Cortex of kidney (tissue), 1 donor: ENCODE results near the gene CXXC5.

Source experiments
- DNase-seq: peaks from one replicate; lab custom pipeline; 2025; lab: John Stamatoyannopoulos, UW

CXXC5 gene

DNA sequence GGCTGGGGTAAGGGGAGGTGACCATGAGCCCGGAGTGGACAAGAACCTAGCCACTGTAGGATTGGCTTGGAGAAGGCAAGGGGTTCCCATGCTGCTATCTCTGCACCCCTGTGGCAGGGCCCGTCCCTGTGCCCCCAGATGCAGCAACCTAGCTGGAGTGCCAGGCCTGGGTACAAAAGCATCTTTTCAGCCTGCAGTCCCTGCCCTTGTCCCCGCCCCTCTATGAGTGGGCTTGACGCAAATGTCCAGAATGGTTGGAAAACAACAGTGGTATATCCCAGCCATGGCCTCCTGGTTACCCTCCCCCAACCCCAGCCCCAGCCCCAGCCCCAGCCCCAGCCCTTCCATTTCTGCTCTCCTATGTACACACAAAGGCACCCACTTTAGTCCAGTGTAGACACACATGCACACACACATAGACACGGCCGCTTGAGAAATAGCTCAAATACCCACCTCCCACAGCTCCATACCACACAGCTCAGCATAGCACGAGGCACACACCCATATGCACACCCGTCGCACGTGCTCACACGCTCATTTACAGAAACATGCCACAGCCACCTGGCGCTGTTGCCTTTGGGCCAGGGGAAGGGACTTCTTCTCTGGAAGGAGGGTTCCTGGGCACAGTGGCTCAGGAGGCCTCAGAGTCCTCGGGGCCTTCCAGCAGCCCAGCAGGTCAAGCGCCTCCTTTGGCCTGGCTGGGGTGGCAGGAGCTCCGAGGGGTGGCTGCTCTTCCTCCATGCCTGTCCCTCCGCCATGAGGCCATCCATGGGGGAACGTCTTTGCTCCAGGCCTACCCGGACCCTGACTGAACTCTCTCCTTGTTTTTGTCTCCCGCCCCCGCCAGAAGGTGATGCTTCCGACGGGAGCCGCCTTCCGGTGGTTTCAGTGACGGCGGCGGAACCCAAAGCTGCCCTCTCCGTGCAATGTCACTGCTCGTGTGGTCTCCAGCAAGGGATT is 34.1 kb downstream of the CXXC5 start:
- no peak for DNase-seq

DNA sequence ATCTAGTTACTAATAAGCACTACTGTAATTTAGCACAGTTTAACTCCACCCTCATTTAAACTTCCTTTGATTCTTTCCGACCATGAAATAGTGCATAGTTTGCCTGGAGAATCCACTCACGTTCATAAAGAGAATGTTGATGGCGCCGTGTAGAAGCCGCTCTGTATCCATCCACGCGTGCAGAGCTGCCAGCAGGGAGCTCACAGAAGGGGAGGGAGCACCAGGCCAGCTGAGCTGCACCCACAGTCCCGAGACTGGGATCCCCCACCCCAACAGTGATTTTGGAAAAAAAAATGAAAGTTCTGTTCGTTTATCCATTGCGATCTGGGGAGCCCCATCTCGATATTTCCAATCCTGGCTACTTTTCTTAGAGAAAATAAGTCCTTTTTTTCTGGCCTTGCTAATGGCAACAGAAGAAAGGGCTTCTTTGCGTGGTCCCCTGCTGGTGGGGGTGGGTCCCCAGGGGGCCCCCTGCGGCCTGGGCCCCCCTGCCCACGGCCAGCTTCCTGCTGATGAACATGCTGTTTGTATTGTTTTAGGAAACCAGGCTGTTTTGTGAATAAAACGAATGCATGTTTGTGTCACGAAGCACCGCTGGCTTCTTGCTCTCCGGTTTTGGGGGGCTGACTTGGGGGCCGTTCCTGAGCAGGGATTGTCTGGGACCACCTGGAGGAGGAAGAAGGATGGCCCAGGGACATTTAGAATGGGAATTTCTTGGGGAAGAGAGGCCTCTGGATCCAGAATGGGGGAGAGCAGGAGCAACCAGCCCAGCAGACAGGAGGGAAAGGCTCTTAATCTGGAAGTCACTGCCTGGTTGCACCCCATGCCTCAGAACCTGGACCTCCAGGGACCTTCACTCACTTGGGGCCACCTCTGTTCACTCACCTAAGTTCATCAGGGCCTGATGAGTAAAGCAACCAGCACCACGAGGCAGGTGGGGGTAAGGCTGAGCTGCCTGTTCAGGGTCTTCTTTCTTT is 35.4 kb downstream of the CXXC5 start:
- DNase-seq = no peak

DNA sequence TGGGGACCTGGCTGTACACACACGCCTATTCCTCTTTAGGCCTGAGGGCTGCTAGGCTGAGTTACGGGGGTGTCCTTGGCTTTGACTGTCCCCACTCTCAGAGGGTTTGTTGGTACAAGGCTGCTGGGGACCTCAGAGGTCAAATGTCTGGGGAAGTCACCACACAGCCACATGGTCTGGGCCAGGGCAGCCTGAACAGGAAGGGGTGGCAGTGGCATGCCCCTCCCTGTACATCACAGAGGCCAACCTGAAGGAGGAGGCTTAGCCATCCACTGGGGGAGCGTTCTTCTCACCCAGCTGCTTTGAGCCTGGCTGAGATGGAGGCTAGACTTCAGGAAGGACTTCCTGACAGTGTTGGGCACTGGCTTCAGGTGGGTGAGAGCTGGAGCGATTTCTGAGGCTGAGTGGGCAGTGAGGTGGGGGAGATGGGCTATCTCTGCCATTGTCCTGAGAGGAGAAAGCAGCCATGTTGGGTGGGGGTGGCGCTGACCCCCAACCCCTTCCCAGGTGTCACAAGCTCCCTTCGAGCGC is 36.3 kb downstream of the CXXC5 start:
- no peak for DNase-seq

DNA sequence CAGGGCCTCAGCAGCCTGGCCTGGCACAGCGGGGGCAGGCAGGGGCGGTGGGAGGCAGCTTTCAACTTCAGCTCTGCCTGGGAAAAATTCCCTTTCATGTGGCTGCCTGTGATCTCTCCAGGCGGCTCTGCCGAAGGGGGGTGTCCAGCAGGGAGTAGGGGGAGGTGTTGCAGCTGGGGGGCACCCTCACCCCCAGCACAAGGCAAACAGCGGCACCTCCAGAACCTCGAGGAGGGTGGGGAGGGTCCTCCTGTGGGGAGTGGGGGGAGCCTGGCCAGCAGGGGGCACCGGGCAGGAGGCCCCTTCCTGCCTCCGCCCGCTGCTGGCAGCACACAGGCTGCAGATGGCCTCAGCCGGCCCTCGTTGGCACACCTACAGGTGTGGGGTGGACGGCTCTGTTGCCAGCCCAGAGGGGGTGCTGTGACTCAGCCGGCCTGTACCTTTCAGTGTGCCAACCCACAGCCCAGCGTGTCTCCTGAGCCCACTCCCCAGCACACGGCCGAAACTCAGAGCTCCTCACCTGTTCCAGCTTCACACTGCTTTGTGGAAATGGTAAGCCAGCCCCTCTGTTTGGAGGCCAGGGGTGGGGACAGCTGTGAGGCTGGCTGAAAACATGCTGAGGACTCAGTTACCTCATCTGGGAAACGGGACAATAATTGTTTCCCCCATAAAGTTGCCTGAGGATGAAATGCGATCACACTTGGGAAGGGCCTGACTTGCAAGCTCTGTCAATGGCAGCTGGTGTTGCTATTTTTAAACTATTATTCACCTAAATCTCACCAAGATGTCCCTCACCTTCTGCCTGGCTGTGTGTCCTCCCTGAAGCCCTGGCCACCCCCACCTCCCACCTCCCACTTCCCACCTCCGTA is 37.0 kb downstream of the CXXC5 start:
- no peak for DNase-seq

DNA sequence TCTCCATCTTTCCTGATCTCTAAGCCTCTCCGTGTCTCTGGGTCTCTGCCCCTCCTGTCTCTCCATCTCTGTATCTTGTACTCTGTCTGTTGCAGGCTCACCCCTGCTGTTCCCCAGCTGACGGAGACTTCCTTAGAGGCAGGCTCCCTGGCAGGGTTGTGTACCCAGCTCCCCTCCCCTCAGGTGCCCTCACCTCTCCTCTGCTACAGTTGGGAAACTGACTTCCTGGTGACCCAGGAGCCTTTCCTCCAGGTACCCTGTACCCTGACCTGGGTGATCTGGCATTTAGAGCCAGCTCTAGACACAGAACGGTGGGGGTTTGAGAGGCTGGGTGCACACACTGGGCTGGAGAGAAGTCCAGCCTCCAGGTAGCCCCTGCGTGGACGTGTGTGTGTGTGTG is 37.7 kb downstream of the CXXC5 start:
- no peak for DNase-seq

DNA sequence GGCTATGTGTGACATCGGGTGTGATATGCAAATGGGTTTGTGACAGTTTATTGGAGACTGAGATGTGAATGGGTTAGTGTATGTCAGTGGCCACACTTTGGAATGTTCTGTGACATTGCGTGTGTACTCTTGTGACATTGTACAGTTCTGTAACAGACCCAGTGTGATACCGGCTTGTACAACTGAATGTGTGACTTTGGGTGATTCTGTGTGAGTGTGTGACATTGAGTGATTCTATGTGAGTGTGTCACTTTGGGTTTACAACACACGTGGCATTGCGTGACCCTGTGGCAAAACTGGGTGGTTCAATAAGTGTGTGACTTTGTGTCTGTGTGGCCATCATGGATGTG is 38.2 kb downstream of the CXXC5 start:
- DNase-seq = no peak

DNA sequence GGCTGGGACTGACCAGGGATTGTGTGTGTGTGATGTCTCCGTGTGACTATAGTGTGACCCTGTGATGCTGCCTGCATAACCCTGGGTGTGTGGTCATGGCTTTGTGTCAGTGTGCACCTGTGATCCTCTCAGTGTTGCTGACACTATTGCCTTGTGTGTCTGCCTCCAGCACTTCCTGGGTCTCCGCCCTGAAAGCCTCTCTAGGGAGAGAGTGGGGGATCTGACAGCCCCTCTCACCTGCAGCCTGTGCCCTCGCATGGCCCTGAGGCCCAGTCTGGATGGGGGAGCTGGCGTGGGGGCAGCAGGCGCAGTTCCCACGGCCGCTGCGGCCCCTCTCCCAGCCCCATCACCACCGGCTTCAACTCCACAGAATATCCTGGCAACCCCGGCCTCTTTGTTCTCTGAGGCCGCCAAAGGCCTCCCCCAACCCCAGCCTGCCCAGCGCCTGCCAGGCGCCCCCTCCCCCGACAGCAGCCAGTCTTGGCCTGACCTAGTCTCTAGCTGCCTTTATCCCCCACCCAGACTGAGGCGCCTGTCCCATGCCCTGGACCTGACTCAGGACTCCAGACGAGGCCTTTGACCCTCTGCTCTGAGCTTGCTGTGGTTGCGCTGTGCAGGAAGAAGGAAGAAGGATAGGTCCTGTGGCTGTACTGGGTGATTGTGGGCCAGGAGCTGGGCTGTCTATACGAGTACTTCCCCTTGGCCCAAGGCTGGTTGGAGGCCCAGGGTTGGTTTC is 38.7 kb downstream of the CXXC5 start:
- DNase-seq = no peak

DNA sequence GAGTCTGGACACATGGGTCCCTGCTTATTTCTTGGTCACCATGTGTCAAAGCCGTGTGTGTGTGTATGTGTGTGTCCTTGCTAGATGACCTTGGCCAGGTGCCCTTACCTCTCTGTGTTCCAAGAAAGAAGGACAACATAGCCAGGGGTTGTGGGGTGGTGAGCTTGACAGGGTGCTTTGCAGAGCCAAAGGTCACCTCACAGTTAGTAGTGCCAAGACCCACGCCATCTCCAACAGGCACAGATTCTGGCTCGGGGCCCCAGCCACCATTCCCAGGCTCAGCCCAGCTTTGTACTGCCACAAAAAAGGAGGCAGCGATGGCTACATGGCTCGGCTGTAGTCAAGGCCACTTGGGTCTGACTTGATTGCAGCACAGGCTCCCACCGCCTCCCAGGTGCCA is 39.5 kb downstream of the CXXC5 start:
- DNase-seq = no peak

DNA sequence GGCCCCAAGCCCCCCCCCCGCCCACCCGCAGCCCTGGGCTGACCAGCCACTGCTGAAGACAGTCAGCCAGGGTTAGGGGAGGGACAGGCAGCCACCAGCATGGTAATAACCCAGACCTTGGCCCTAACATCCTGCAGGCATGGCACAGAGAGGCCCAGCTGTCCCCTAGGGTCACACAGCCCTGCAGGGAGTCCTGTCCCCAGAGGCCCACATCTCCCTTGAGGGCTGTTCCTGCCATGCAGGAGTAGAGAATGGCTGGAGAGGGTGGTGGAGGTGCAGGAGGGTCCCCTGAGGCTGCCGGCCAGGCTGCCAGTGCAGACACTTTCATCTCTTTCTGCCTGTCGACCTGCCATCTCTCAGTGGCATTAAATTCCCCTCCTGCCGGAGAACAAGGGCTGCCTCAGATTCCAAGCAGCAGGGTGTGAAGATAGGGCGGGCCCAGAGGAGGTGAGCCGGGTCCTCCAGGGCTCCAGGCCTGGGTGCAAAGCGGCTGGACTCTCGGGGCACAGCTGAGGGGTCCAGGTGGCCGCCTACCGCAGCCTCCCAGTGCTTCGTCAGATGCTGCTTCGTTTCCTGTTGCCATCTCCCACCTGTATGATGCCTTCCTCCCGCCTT is 40.0 kb downstream of the CXXC5 start:
- no peak for DNase-seq

DNA sequence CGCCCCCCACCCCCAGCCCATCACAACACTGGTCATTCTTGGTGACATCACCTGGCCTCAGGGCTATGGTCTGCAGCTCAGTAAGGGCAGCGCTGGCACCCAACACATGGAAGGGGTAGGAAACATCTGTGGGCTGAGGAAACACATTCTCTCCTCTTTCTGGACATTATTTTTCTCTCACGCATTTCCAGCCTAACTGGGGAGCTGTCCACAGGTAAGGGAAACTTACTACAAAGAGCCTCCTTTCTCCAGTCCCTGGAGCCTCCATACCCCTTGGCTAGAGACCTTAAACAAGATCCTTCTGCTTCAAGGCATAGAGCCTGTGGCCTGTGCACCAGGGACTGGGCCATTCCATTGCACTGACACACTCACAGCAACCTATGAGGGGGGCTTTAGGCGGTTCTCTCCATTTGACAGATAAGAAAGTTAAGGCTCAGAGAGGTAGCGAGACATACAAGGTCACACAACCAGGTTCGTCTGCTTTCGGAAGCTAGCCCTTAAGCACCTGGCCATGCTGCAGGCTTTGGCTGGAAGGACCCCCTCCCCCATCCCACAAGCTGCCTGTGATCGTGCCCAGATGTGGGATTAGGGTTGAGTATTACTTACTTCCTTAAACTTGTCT is 40.7 kb downstream of the CXXC5 start:
- DNase-seq = no peak

DNA sequence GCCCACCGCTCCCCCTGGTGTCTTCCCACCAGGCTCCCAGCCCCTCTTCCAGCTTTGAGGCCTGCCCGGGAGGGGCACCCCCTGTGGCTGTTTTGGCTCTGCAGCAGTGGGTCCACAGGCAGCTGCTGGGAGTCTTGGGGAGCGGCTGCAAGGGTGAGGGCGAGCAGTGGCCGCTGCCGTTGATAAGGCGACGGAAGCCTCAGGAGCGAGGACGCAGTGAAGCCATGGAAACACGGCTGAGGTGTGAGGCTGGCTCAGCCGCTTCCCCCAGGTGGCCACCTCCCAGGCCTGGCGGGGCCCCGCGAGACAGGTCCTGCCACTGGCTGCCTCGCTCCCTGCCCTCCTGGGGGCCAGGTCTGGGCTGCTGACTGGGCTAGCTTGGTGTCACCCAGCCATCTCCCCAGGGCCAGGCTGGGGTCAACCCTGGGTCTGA is 41.5 kb downstream of the CXXC5 start:
- no peak for DNase-seq

DNA sequence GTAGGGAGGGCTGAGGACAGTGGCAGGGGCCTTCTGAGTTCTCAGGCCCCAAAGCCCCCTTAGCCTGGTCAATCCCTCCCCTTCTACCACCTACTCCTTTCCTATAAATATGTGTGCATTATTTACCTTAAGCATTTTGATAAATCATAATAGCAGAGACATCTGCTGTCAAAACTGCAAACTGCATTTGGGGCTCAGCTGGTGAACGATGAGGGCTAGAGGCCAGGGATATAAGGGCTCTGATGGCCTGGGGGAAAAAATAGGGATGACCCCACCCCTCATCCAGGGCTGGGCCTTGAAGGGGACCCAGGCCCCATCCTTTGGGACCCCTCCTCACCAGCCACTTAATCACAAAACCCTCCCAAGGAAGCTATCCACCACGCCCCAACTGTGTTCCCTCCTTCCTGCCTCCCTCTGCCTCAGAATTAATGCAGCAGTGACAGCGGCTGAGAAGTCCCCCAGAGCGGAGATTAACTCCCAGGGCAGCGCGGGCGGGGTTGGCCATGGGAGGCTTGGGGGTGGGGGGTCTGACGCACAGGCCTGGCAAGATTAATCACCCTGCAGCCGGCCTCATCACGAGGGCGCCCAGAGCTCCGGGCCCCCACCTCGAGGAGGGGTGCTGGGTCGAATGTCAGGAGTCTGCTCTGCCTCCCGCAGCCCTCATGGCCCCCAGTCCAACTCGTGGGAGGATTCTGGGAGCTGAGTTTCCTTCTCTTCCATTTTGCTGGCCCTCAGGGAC is 42.1 kb downstream of the CXXC5 start:
- DNase-seq = no peak

DNA sequence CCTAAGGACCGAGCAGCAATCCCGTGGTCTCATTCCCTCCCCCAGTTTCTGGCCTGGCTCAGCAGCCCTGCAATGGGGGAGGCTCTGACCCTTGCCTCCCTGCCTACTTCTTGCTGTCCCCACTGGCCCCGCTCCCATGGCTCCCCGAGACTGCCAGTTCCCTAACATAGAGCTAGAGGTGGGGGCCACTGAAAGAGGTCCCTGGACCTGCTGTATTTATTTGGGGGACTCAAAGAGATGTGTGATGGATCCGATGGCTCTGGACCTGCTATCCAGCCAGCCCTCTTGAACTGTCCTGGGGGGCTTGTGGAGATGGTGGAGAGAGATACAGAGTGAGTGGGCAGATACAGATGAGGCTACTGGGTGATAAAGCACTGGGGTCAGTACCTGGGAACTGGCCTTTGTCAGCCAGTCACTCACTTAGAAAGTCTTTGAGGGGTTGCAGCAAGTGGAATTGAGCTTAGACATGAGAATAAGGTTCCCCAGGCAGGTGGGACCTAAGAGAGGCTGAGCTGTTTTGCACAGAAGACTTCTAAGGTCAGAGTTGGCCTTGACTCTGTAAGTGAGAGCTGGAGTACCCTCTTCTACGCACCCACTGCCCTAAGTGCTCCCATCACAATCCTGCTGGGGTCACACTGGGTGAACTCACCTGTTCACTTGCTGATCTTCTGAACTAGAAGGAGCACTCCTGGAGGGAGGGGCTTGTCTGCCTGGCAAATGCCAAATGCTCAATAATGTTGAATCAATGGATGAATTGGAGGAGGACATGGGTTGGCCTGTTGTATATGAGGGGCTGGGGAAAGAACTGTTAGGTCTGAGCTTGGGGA is 42.9 kb downstream of the CXXC5 start:
- no peak for DNase-seq

DNA sequence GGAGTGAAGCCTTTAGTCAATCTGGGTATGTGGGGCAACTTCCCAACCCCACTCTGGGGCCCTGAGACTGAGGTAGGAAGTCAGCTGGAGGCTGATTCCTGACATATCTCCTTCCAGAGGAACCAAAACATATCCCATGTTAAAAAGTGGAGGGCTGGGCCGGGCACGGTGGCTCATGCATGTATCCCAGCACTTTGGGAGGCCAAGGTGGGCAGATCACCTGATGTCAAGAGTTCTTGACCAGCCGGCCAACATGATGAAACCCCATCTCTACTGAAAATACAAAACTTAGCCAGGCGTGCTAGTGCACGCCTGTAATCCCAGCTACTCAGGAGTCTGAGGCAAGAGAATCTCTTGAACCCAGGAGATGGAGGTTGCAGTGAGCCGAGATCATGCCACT is 44.0 kb downstream of the CXXC5 start:
- no peak for DNase-seq

DNA sequence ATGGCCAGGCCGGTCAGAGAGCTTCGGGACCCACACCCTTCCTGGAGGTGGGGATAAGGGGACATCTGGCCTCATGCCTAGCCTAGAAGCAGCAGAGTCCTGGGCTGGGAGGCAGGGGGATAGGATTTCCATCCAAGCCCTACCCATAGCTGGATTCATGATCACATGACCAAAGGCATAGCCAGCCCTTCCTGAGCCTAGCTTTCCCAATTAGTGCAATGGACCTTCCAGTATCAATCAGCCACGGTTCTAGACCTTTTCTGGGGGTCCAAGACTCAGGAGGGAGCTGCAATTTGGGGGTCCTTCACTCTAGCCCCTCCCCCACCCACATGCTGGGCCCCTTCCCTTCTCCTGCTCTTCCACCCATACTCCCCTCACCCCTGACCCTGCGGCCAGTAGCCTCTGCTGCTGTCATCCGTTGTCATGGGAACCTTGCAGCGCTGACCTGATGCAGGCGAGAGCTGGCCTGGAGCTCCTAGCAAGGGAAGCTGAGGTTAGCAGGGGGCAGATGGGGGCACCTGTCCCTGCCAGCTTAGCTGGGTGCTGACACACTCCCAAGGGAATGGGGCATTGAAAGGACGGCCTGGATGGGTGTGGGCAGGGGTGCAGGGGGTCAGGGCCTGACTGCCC is 44.6 kb downstream of the CXXC5 start:
- DNase-seq = no peak

DNA sequence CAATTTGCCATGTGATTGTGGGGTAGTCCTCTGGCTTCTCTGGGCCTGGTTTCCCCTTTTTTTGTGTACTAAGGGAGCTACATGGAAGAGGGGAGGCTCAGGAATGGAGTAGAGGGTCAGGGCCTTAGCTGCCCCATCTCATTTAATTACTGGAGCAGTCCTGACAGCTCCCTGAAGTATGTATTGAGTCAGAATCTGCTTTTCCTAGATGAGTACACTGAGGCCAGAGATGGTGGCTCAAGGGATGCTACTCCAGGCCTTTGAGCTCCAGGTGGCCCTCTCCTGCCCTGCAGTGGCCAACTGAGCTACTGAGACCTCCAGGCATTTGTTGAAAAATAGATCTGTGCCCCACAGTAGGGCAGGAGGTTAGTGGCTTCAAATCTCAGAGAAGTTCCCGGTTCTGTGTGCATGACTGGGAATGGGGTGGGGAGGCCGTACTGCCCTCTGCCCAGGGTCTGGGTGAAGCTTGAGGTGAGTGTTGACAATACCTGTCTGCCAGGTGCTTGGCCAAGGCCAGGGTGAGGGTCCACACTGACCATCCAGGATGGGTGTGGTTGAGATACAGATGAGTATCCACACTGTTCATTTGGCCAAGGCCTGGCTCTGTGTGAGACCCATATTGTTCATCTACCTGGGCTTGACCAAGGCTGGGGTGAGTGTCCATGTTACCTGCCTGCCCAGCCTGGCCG is 45.7 kb downstream of the CXXC5 start:
- no peak for DNase-seq

DNA sequence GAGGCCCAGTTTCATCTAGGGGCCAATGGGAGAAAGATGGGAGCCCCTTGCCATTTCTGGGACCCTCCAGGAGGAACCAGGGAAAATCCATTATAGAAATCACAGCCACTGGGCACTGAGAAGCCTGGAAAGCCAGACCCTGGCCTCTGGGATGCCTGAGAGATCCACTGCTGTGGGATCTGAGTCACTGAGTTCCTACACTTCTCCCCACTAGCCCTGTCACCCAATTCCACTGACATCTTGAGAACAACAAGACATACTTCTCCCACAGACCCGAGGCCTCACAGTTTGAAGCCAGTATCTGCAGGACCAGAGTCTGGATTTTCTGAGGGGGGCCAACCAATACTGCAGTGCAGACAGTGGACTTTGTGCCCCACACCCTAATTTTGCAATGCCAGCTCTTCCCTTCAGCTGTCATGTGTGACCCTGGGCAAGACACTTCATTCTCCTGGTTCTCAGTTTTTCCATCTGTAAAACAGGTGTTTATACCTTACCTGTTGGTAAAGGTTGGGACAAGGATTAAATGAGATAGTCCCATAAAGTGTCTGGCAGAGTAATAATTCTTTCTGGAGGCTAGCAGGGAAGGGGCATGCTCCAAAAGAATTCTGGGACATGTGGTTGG is 46.5 kb downstream of the CXXC5 start:
- DNase-seq = no peak
